Activated T-cell treated with anti-CD3 and anti-CD28 coated beads, Interleukin-2, amount 50 U/mL, for 72 hours (primary cell): Measurements from ENCODE around the gene RHBDF2. TPM values are rescaled to one million over a fixed set of nuclear protein-coding genes. Genes with fewer than 3 reads are reported as not detected.
A peak's percentile ranks its signal among the peaks of the same experiment; 100 is the strongest.

Experiments used
- ATAC-seq, 2 donors: fragments of 150-1000 bp; cut with Tn5 transposase; replicated peaks in 1 of 2; 2 replicates each; pipeline ENCODE4 v1.10.0; 2021; ENCODE audit warnings: moderate library complexity in 2 of 2, mild to moderate bottlenecking in 1 of 2
- DNase-seq, 2 donors: peaks; one replicate each; pipeline ENCODE4 v3.0.0; 2021 to 2022; ENCODE audit warnings: mixed read lengths in 1 of 2
- H3K27ac Mint-ChIP-seq: one replicate; pipeline ENCODE4 v1.8.0; 2022; ENCODE audit warnings: mild to moderate bottlenecking, moderate library complexity, mixed read lengths
- H3K27me3 Mint-ChIP-seq: one replicate; pipeline ENCODE4 v1.8.0; 2022; ENCODE audit warnings: low read depth, mixed read lengths
- H3K36me3 Mint-ChIP-seq, 2 donors: one replicate each; pipeline ENCODE4 v1.8.0; 2022; ENCODE audit warnings: mixed read lengths in 2 of 2, mild to moderate bottlenecking in 1 of 2; ENCODE audit not compliant: insufficient read depth in 2 of 2
- H3K4me1 Mint-ChIP-seq: one replicate; pipeline ENCODE4 v1.8.0; 2022; ENCODE audit warnings: low read depth, mixed read lengths
- H3K4me3 Mint-ChIP-seq, 2 donors: one replicate each; pipeline ENCODE4 v1.8.0; 2022; ENCODE audit warnings: mild to moderate bottlenecking in 2 of 2, mixed read lengths in 2 of 2, moderate library complexity in 2 of 2
- H3K9me3 Mint-ChIP-seq, 2 donors: one replicate each; pipeline ENCODE4 v1.8.0; 2022; ENCODE audit warnings: mixed read lengths in 2 of 2
- total RNA-seq, 2 donors: library from RNA; stranded (reverse); gene quantifications; one replicate each; pipeline ENCODE4 v1.2.3, GENCODE V29; 2022

Gene RHBDF2
- total RNA-seq, 2 donors from 2014 or later: 38.7 to 39.0 TPM

DNA sequence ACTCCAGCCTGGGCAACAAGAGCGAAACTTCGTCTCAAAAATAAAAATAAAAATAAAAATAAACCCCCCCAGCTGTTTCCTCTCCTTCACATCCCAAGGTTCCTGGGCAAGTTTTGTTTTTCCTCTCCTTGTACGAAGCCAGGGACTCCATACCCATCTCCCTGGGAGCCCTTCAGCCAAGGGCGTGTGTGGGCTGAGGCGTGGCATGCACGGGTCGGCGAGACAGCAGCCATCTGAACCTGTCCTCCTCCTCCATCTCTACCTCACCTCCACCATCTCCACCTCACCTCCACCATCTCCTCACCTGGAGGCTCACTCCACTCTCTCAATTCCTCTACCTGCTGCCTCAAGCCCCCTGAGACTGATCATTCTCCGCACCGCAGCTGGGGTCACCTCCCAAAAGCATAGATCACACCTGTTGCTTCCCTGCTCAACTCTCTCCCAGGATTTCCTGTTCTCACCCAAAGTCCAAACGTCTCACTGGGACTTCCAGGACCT is 16.9 kb downstream of the RHBDF2 start:
- no peak overlapping the region for H3K4me3 Mint-ChIP-seq
- no peaks in the 10 kb centered on the region for H3K9me3 Mint-ChIP-seq
- no peak for DNase-seq
- ATAC-seq: no peak
- peak overlapping the region; percentile 10 for H3K27ac Mint-ChIP-seq
- peaks cover 2 to 7% of the 10 kb centered on the region in 2 donors for H3K36me3 Mint-ChIP-seq
- H3K4me1 Mint-ChIP-seq: peaks cover 5% of the 10 kb centered on the region
- H3K27me3 Mint-ChIP-seq: no peaks in the 10 kb centered on the region

DNA sequence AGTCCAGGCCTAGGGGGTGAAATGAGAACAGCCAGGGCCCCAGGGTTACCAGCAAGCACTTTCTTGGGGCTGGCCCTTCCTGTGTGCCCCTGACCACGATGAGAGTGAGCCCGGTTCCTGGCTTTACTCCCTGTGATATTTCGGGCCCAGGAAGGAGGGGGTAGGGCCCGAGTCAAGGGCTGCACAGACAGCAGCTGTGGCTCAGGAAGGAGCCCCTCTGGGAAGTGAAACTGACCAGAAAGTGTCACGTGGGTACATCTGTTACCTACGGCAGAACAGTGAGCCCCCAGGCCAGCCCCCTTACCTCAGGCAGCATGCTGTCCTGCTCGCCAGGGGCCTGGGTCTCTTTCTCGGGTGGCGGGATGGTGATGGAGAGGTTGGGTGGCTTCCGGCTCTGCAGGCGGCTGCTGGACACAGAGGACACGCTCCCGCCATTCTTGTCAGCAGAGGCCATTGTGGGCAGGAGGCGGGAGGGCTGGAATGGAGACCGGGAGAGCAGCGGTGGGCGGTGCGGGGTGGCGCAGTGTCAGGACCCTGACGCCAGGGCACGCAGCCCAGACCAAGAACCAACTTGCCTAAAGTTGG is 20.1 kb downstream of the RHBDF2 start:
- peaks cover 5% of the 10 kb centered on the region for H3K4me1 Mint-ChIP-seq
- DNase-seq (no peak), ATAC-seq (no peak)
- peak overlapping the region in 1 of 2 donors; percentile 13 for H3K4me3 Mint-ChIP-seq
- H3K27ac Mint-ChIP-seq: no peak overlapping the region
- peaks cover 2 to 3% of the 10 kb centered on the region in 2 donors for H3K36me3 Mint-ChIP-seq
- no peaks in the 10 kb centered on the region for H3K9me3 Mint-ChIP-seq
- no peaks in the 10 kb centered on the region for H3K27me3 Mint-ChIP-seq

DNA sequence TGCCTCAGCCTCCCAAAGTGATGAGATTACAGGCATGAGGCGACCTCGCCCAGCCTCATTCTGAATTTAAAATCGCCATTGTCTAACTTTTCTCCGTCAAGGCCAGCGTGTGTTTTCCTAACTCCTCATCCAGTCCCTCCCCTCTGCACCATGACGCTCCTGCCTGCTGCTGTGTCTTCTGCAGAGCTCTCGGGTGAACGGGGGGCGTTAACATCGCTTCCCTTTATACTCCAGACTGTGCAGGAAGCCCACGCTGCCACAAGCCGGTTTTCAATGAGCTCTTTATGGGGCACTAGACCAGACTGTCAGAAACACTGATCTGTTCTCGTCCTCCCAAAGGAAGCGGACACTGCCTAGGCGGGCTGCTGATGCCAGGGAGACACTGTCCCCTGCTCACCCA is 20.6 kb downstream of the RHBDF2 start:
- DNase-seq (no peak), ATAC-seq (no peak)
- Mint-ChIP-seq H3K9me3 (no peaks in the 10 kb centered on the region), H3K27ac (no peak overlapping the region), H3K4me3 (peak overlapping the region in 1 of 2 donors; percentile 13), H3K4me1 (peaks cover 5% of the 10 kb centered on the region), H3K36me3 (peaks cover 2 to 3% of the 10 kb centered on the region in 2 donors), H3K27me3 (no peaks in the 10 kb centered on the region)

DNA sequence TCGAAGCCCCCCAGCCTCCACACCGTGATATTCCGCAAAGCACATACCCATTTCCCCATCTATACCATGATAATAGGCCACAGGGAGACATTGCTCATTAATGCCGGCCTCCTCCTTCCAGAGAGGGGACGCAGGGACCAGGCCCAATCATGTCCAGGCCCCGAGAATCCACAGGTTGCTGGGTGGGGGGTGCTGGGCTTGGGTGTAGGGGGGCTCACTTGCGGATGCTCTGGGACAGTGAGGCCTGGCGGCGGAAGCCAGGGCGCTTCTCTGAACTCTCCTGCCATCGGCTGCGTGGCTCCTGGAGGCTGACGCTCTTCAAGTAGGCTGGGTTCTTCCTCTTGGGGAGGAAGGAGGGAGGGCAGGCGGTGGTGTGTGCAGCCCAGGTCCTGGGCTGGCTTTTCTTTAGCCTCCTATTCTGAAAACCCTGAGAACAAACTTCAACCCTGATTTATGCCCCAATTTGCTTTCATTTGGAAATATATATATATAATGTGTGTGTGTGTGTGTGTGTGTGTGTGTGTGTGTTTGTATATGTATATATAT is 21.6 kb downstream of the RHBDF2 start:
- no peak overlapping the region for H3K4me3 Mint-ChIP-seq
- H3K4me1 Mint-ChIP-seq: peaks cover 3% of the 10 kb centered on the region
- H3K27ac Mint-ChIP-seq: no peak overlapping the region
- no peaks in the 10 kb centered on the region for H3K27me3 Mint-ChIP-seq
- H3K36me3 Mint-ChIP-seq: peaks cover 2 to 3% of the 10 kb centered on the region in 2 donors
- no peak for ATAC-seq
- no peaks in the 10 kb centered on the region for H3K9me3 Mint-ChIP-seq
- DNase-seq: no peak

- no peak for ATAC-seq
- Mint-ChIP-seq H3K9me3 (no peaks in the 10 kb centered on the region), H3K36me3 (peaks cover 2% of the 10 kb centered on the region in 2 donors), H3K27me3 (no peaks in the 10 kb centered on the region), H3K4me1 (no peaks in the 10 kb centered on the region), H3K27ac (no peak overlapping the region), H3K4me3 (no peak overlapping the region)
- DNase-seq: no peak
Observed at GRCh38 chr17:76478730-76479514, 22.3 kb downstream of the RHBDF2 start.

DNA sequence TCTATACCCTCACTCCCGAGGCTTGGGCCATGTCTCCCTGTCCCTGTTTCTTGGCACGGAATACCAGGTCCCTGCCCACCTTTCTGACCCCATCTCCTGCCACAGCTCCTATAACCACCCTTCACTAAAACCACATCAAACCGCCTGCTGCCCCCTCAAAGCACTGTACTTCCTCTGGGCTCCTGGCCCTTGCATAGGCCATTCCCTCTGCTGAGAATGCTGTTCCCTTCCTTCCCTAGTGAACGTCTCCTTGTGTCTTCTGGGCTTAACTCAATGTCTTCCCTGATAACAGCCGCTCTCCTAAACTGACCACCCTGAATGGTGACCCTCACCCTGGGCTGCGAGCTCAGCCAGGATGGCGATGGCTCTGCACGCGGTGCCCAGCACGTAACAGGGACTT is 23.1 kb downstream of the RHBDF2 start:
- ATAC-seq (no peak), DNase-seq (no peak)
- H3K27me3 Mint-ChIP-seq: no peaks in the 10 kb centered on the region
- no peaks in the 10 kb centered on the region for H3K4me1 Mint-ChIP-seq
- H3K9me3 Mint-ChIP-seq: no peaks in the 10 kb centered on the region
- H3K27ac Mint-ChIP-seq: no peak overlapping the region
- no peak overlapping the region for H3K4me3 Mint-ChIP-seq
- peaks cover 2% of the 10 kb centered on the region in 2 donors for H3K36me3 Mint-ChIP-seq

DNA sequence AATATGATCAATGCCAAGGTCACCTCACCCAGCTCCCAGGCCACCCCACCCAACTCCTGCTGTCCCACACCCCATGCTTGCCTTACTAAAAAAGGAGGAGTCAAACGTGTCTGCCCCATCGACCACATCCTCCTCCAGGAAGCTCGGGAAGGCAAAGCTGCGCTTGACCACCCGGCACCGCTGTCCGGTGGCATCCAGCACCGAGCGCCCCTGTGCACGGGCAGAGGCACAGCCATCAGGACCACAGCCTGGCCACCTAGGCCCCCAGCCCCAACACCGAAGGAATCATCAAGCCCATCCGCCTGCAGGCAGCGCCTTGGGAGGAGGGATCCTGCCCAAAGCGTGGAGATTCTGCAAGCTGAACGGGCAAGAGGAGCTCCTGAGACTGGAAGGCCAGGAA is 23.6 kb downstream of the RHBDF2 start:
- H3K27me3 Mint-ChIP-seq: no peaks in the 10 kb centered on the region
- no peaks in the 10 kb centered on the region for H3K4me1 Mint-ChIP-seq
- no peak overlapping the region for H3K4me3 Mint-ChIP-seq
- H3K9me3 Mint-ChIP-seq: no peaks in the 10 kb centered on the region
- DNase-seq: no peak
- no peak for ATAC-seq
- H3K36me3 Mint-ChIP-seq: peaks cover 2% of the 10 kb centered on the region in 2 donors
- no peak overlapping the region for H3K27ac Mint-ChIP-seq

DNA sequence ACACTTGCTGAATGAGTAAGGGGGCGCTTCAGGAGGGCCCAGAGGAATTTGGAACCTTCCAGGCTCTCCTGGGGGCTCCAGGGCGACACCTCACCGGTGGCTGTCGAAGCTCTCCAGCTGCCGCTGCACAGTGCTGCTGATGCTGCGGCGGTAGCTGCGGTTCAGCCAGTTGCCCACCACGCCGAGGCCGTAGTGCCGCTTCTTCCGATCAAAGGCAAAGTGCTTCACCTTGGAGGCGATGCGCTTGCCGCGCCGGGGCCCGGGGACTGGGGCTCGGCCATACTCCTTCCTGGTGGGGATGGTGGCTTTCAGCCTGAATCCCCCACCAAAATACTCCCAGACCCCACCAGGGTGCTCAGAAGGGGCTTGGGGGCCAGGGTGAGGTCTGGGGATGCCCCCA is 24.5 kb downstream of the RHBDF2 start:
- H3K4me1 Mint-ChIP-seq: no peaks in the 10 kb centered on the region
- H3K9me3 Mint-ChIP-seq: no peaks in the 10 kb centered on the region

DNA sequence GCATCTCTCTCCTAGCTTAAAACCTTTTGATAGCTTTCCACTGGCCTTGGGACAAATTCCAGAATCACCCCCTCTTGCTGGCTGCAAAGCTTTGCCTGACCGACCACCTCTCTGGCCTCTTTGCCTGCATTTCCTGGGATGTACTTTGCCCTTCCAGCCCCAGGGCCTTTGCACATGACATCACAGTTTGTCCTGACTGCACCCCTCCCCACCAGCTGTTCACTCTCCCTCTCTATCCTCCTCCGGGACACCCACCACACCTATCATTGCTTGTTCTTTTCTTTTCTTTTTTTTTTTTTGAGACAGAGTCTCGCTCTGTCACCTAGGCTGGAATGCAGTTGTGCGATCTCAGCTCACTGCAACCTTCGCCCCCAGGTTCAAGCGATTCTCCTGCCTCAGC is 25.9 kb downstream of the RHBDF2 start:
- no peak for DNase-seq
- Mint-ChIP-seq H3K27ac (no peak overlapping the region), H3K36me3 (no peaks in the 10 kb centered on the region), H3K9me3 (no peaks in the 10 kb centered on the region), H3K4me3 (no peak overlapping the region), H3K4me1 (no peaks in the 10 kb centered on the region), H3K27me3 (no peaks in the 10 kb centered on the region)
- no peak for ATAC-seq

More for the DNA sequence above, 24.5 kb downstream of the RHBDF2 start:
- Mint-ChIP-seq H3K27ac (no peak overlapping the region), H3K27me3 (no peaks in the 10 kb centered on the region), H3K36me3 (no peaks in the 10 kb centered on the region), H3K4me3 (no peak overlapping the region)
- no peak for ATAC-seq
- no peak for DNase-seq

DNA sequence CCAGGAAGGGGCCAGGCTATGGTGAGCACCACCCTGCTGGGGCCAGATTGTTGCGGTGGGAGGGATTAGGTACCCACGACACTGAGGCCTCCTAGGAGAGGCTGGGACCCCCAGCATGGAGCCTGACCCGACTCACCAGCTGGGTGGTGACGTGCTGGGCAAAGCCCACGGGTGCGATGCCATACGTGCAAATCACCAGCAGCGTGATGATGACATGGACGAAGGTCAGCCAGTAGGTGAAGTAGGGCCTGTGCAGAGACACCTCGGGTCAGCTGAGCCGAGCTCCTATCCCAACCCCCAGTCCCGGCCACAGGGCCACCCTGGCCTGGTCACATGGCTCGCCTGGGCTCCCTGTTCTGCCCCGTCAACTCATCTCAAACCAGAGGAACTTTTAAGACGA is 26.3 kb downstream of the RHBDF2 start:
- H3K36me3 Mint-ChIP-seq: no peaks in the 10 kb centered on the region
- H3K4me3 Mint-ChIP-seq: no peak overlapping the region
- no peaks in the 10 kb centered on the region for H3K9me3 Mint-ChIP-seq
- ATAC-seq (no peak), DNase-seq (no peak)
- no peak overlapping the region for H3K27ac Mint-ChIP-seq
- no peaks in the 10 kb centered on the region for H3K4me1 Mint-ChIP-seq
- no peaks in the 10 kb centered on the region for H3K27me3 Mint-ChIP-seq

DNA sequence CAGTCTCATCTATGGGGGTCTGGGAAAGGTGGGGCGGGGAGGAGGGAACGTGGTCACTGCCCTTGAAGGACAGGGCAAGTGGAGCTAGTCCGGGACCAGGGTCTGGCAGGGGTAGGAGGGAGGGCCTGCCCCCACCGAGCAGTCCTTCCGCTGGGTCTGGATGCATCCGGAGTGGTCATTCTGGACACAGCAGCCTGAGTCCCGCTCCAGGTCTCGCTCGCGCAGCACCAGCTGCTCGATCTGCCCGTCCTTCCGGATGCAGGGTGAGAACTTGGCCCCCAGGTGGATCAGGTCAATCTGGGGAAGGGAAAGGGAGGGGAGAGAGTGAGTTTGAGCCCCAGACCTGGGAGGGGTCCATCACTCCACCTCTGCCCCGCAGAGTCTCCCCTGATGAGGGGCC is 27.0 kb downstream of the RHBDF2 start:
- no peaks in the 10 kb centered on the region for H3K36me3 Mint-ChIP-seq

DNA sequence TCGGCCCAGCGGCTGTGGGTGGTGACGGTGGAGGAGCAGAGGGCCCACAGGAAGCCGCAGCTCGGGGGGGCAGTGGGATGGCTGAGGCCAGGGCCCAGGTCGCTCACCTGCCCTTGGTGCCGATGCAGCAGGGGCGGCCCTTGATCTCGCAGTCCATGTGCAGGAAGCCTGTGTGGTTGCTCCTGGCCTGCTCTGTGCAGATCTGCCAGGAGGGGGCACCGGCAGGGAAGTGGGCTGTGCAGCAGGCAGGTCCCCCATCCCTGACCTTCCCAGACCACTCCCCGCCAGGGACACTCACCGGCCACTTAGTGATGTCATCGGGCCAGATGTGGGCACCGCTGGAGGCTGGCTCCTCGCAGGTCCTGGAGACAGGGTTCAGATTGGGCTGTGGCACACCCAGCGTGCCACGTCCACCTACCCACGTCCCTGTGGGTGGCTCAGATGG is 27.7 kb downstream of the RHBDF2 start:
- no peaks in the 10 kb centered on the region for H3K9me3 Mint-ChIP-seq
- H3K4me1 Mint-ChIP-seq: no peaks in the 10 kb centered on the region
- ATAC-seq: peak; percentile 16 to 26
- H3K36me3 Mint-ChIP-seq: no peaks in the 10 kb centered on the region
- no peak overlapping the region for H3K27ac Mint-ChIP-seq
- no peak for DNase-seq
- H3K4me3 Mint-ChIP-seq: no peak overlapping the region
- H3K27me3 Mint-ChIP-seq: no peaks in the 10 kb centered on the region

More for the DNA sequence above, 27.0 kb downstream of the RHBDF2 start:
- H3K9me3 Mint-ChIP-seq: no peaks in the 10 kb centered on the region
- no peak overlapping the region for H3K27ac Mint-ChIP-seq
- no peak for DNase-seq
- ATAC-seq: no peak
- no peaks in the 10 kb centered on the region for H3K27me3 Mint-ChIP-seq
- no peaks in the 10 kb centered on the region for H3K4me1 Mint-ChIP-seq
- H3K4me3 Mint-ChIP-seq: no peak overlapping the region

GRCh38 chr17:76472726-76473125 is 28.5 kb downstream of the RHBDF2 start:
- H3K27me3 Mint-ChIP-seq: no peaks in the 10 kb centered on the region
- ATAC-seq (no peak), DNase-seq (no peak)
- no peaks in the 10 kb centered on the region for H3K36me3 Mint-ChIP-seq
- H3K4me3 Mint-ChIP-seq: no peak overlapping the region
- H3K9me3 Mint-ChIP-seq: no peaks in the 10 kb centered on the region
- no peak overlapping the region for H3K27ac Mint-ChIP-seq
- no peaks in the 10 kb centered on the region for H3K4me1 Mint-ChIP-seq
